ENCODE measurements around the gene PMF1.
A peak's percentile ranks its signal among the peaks of the same experiment; 100 is the strongest.

PMF1 gene

GRCh38 chr1:156259805-156260204, 47.0 kb downstream of the PMF1 start:
- DNase-seq (ENCODE audit: insufficient read length, low spot score), result no peak
- no peak for TF ChIP-seq POLR2A (IDR thresholded peaks at IDR 0.05; ENCODE audit: low read depth, low read length)
- no peak for FAIRE-seq

- no peak for TF ChIP-seq POLR2A (IDR thresholded peaks at IDR 0.05; ENCODE audit: low read depth, low read length)
- no peak for DNase-seq (ENCODE audit: insufficient read length, low spot score)
- FAIRE-seq, result no peak
These were observed 48.1 kb downstream of the PMF1 start for GRCh38 chr1:156260896-156261295.

GRCh38 chr1:156262461-156263287, 49.9 kb downstream of the PMF1 start:
- TF ChIP-seq POLR2A (IDR thresholded peaks at IDR 0.05; ENCODE audit: low read depth, low read length), result 0 out of 2 replicates have a peak, but pooled peaks have one; percentile 10
- no peak for FAIRE-seq
- peak; percentile 89 for DNase-seq (ENCODE audit: insufficient read length, low spot score)

- FAIRE-seq (no peak), DNase-seq (ENCODE audit: insufficient read length, low spot score) (no peak)
- no peak for TF ChIP-seq POLR2A (IDR thresholded peaks at IDR 0.05; ENCODE audit: low read depth, low read length)
These were observed 50.5 kb downstream of the PMF1 start for GRCh38 chr1:156263288-156263655.

- no peak for DNase-seq (ENCODE audit: insufficient read length, low spot score)
- TF ChIP-seq POLR2A (IDR thresholded peaks at IDR 0.05; ENCODE audit: low read depth, low read length), result no peak
- no peak for FAIRE-seq
These were observed 53.2 kb downstream of the PMF1 start for GRCh38 chr1:156266051-156266450.

GRCh38 chr1:156268336-156268735, 55.5 kb downstream of the PMF1 start:
- no peak for TF ChIP-seq POLR2A (IDR thresholded peaks at IDR 0.05; ENCODE audit: low read depth, low read length)
- DNase-seq (ENCODE audit: insufficient read length, low spot score), result no peak
- FAIRE-seq, result no peak

- no peak for TF ChIP-seq POLR2A (IDR thresholded peaks at IDR 0.05; ENCODE audit: low read depth, low read length)
- no peak for FAIRE-seq
These were observed 57.5 kb downstream of the PMF1 start for GRCh38 chr1:156270314-156270713.

GRCh38 chr1:156276532-156276931, 63.7 kb downstream of the PMF1 start:
- DNase-seq (ENCODE audit: insufficient read length, low spot score), result no peak
- no peak for FAIRE-seq
- no peak for TF ChIP-seq POLR2A (IDR thresholded peaks at IDR 0.05; ENCODE audit: low read depth, low read length)

More at GRCh38 chr1:156270314-156270713, 57.5 kb downstream of the PMF1 start:
- no peak for DNase-seq (ENCODE audit: insufficient read length, low spot score)

- TF ChIP-seq POLR2A (IDR thresholded peaks at IDR 0.05; ENCODE audit: low read depth, low read length), result no peak
- no peak for FAIRE-seq
- no peak for DNase-seq (ENCODE audit: insufficient read length, low spot score)
These were observed 64.2 kb downstream of the PMF1 start for GRCh38 chr1:156276966-156277381.

- FAIRE-seq (no peak), DNase-seq (ENCODE audit: insufficient read length, low spot score) (no peak)
- no peak for TF ChIP-seq POLR2A (IDR thresholded peaks at IDR 0.05; ENCODE audit: low read depth, low read length)
These were observed 67.0 kb downstream of the PMF1 start for GRCh38 chr1:156279837-156280236.

- FAIRE-seq (no peak), DNase-seq (ENCODE audit: insufficient read length, low spot score) (no peak)
- TF ChIP-seq POLR2A (IDR thresholded peaks at IDR 0.05; ENCODE audit: low read depth, low read length), result no peak
These were observed 68.5 kb downstream of the PMF1 start for GRCh38 chr1:156281281-156281680.

GRCh38 chr1:156281693-156282478, 69.1 kb downstream of the PMF1 start:
- FAIRE-seq, result no peak
- TF ChIP-seq POLR2A (IDR thresholded peaks at IDR 0.05; ENCODE audit: low read depth, low read length), result no peak
- no peak for DNase-seq (ENCODE audit: insufficient read length, low spot score)

GRCh38 chr1:156282479-156283222, 69.8 kb downstream of the PMF1 start, which contains the start of gene SMG5:
Gene SMG5, minus strand, starts transcription at chr1:156282825. Its CDS starts 145 bp downstream, at chr1:156282680.
- TF ChIP-seq POLR2A (IDR thresholded peaks at IDR 0.05; ENCODE audit: low read depth, low read length), result peak; percentile 99
- FAIRE-seq, result peak; percentile 74
- peak; percentile 98 for DNase-seq (ENCODE audit: insufficient read length, low spot score)

- no peak for DNase-seq (ENCODE audit: insufficient read length, low spot score)
- no peak for TF ChIP-seq POLR2A (IDR thresholded peaks at IDR 0.05; ENCODE audit: low read depth, low read length)
- FAIRE-seq, result no peak
These were observed 70.7 kb downstream of the PMF1 start for GRCh38 chr1:156283521-156283920.
